GM12874 (cell line): ENCODE data around the gene PHACTR3.

ENCODE experiments used
- TF ChIP-seq, protein P1 (sequence below): IDR thresholded peaks from 2 replicates; pipeline ENCODE4 v1.5.1; 2011; ENCODE audit warnings: low read depth, mild to moderate bottlenecking, control low read depth, low read length, moderate library complexity; ENCODE audit not compliant: insufficient read depth

PHACTR3 gene

DNA sequence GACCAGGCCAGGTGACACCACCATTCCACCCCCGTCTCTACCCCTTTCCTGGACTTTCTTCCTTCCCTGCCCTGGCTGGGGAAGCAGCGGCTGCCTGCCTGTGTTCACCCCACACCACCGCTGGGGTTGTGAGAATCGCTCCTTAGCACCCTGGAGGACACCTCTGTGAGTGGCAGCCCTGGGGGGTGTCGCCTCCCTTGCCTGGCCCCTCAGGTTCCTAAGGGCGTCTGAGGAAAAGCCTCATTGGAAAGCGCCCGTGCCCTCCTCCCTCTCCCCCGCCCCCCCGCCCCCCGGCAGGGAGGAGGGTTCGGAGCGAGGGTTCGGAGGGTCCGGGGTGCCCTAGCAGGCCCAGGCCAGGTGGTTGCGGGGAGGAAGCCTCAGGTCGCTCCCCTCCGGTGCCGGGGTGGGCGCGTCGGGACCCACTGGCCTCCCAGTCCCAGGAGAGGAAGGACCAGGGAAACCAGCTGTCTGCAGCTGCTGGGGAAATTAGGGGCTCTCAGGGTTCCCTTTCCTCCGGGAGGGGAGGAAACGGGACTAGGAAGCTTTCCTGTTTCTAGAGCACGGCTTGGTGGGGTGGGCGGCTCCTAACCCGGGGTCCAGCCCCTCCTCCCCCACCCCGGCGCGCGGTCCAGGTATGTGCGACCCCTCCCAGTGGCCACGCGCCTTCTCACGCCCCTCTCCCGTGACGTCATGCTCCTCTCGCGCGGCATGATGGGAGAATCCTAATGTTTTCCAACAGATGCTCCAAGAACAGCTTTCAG is at the start of gene PHACTR3:
PHACTR3 (plus strand) TSS at position 760 of the 761 bp plus-strand sequence. CDS start 475 bp downstream, outside the sequence.
- TF ChIP-seq, protein P1, sequence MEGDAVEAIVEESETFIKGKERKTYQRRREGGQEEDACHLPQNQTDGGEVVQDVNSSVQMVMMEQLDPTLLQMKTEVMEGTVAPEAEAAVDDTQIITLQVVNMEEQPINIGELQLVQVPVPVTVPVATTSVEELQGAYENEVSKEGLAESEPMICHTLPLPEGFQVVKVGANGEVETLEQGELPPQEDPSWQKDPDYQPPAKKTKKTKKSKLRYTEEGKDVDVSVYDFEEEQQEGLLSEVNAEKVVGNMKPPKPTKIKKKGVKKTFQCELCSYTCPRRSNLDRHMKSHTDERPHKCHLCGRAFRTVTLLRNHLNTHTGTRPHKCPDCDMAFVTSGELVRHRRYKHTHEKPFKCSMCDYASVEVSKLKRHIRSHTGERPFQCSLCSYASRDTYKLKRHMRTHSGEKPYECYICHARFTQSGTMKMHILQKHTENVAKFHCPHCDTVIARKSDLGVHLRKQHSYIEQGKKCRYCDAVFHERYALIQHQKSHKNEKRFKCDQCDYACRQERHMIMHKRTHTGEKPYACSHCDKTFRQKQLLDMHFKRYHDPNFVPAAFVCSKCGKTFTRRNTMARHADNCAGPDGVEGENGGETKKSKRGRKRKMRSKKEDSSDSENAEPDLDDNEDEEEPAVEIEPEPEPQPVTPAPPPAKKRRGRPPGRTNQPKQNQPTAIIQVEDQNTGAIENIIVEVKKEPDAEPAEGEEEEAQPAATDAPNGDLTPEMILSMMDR: no peak

DNA sequence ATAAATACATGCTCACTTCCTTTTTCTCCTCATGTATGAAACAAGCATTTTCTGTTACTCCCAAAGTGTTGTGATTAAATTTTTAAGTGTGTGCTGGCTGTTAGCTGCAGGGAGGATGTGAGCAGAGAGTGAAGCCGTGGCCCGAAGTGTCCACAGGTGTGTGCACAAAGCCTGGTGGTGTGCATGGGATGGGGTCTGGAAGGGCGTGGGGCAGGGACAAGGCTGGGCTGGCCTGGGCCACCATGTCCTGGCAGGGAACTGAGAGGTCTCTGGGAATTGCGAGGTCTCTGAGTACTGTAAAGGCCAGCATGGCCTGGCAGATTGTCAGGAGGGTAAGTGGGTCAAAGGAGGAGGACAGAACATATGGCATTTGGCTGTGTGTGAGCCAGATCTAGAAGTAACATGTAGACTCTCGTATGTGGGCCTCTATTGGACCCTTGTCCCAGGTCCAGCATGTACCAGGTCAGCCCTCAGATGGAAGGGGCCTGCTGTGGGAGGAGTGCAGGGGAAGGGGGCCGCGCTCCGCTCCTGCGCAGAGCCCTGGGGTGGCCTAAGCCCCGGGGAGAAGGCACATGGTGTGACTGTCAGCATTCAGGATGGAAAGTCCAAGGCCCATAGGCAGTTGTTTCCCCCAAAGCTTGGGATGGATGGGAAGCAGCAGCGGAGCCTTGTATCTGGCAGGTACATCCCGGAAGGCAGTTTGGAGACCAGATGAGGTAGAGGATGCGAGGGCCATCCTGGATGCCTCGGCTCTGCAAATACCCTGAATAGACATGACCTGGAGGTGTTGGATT is 45.1 kb upstream of the PHACTR3 start:
- TF ChIP-seq, protein P1: no peak

DNA sequence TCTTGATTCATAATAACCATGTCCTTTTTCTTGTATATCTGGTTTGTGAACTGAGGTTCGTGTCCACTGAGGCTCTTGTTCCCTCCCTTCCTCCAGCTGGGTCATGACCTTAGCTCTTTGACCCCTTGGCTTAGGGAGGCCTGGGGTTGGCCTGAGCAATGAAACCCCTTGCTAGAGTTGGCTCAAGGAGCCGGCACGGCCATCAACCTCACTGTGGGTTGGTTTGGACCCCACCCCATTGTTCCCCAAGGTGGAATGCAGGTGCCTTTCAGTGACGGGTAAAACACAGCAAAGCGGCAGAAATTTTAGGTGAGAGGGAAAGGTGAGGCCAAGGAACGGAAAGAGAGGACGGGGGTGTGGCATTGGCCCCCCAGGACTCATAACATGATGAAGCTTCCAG is 44.5 kb upstream of the PHACTR3 start:
- TF ChIP-seq, protein P1: no peak

DNA sequence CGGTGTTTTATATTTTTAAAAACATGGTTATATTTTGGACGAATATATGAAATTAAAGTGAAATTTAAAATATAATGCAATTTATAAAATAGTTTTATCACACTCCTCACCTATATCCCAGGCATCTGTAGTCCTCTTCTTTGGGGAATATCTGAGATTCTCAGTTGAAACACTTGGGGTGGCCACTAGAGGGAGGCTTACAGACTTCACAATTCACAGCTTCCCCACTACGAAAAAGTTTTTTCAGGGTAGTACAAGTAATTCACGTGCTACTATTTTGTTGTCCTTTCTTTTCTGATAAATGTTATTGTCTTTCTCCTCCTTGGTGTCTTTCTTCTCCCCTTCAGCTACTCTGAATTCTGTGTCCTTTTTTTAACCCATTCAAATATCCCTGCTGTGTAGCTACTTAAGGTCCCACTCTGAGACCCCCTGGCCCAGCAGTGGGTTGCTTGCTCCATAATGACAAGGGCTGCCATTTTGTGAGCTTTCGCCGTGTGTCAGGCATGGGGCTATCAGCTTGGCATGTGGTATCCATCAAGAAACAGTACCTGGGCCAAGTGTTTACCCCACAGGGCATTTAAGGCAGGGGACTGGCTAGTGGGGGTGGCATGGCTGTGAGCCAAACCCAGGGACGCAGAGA is 43.6 kb upstream of the PHACTR3 start:
- TF ChIP-seq, protein P1: peak; percentile 52; the same call in 1 of the 2 replicates

GRCh38 chr20:59561228-59561605 is 43.1 kb upstream of the PHACTR3 start:
- TF ChIP-seq, protein P1: no peak

DNA sequence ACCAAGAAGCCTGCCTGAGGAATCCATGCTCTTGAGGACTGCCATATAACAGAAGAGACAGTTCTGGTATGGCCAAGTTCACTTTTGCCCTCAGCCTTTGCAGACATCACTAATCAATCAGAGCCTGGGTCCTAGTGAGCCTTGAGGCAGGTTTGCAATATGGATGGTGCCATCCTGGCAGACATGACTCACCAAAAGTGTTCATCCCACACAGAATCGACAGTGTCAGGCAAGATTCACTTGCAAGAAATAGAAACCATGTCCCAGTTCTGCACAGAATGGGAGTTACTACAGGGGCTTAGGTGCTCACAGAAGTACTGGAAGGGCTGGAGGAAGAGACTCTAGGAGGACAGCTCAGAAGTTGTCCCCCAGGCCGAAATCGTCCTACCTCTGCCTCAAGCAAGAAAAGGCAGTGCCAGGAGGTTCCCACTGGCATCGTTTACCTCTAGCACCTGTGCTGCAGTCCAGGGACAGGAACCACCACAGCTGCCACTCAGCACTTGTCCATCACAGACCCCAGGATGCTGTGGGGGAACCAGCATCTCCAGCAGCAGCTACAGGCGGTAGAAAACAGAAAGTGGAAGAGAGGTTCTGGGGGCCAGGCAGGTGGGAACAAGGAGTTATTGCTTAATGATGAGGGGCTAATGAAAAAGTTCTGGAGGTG is 42.6 kb upstream of the PHACTR3 start:
- TF ChIP-seq, protein P1: no peak
